NCI-H2107 treated with DMSO at 0.1 percent for 48 hours (cell line): ENCODE data around the gene DHRS3.
"Not testable (repeated sequence)": the region's sequence is repeated elsewhere in the genome, so short reads cannot be mapped to it uniquely, and the experiment has no call there.

ENCODE experiments used
- DNase-seq: peaks from one replicate; lab custom pipeline; 2025; ENCODE audit not compliant: unreplicated experiment; lab: John Stamatoyannopoulos, UW

The DHRS3 gene

DNA sequence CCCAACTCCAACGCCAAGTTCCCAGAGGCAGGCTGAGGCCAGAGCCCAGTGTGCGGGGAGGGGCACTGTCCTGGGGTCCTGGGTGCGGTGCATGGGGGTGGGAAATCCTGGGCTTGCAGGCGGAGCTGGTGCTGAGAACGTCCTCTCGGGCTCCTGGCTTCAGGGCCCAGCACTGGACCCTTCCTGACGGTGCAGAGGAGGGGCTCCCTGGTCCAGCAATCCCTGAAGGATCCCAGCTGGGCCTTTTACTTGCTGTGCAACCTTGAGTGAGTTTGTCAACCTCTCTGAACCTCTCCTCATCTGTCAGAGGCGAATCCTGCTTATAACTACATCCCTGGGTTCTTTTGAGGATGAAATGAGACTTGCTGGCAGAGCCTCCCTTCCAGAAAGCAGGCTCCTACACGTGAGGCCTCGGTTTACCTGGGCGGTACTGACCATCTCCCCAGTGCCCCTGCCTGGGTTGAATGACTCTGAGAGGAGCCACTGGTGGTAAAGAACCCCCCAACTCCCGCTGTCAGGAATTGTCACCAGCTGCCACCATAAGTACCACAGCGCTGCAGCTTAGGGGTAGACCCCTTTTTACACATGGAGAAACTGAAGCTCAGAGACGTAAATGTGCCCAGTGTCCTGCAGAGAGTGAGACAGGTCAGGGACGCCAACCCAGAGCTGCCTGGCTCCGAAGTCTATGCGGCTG lies 77.3 kb downstream of the DHRS3 start:
- DNase-seq: no peak

DNA sequence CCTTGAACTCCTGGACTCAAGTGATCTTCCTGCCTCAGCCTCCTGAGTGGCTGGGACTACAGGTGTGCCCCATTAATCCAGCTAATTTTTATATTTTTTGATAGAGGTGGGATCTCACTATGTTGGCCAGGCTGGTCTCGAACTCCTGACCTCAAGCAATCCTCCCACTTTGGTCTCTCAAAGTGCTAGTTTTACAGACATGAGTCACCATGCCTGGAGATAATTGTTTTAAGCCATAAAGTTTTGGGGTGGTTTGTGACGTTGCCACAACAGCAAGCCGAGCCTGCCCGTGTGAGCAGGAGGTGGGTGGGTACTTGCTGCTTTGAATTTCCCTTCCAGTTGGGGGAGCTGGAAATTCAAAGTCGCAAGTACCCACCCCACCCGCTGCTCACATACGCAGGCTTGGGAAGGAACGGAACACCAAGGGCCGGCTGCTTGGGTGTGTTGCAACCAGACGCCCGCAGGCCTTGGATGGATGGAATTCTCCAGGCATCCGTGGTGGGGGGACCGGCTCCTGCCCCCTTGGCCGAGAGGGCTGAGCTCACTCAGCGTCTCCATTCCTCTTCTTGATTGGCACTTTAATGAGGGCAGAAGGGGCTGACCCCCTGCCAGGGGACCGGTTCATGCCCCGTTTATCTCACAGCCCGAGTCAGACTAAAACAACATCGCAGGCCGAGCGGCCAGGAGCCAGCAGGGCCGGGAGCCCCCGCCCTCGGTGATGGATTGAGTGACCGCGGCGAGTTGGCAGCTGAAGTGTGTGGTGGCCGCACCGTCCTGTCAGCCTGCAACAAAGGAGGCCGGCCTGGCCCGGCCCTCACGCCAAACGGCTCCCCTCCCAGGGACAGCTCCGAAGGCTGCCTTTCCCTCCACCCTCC lies 78.1 kb downstream of the DHRS3 start:
- DNase-seq: no peak

DNA sequence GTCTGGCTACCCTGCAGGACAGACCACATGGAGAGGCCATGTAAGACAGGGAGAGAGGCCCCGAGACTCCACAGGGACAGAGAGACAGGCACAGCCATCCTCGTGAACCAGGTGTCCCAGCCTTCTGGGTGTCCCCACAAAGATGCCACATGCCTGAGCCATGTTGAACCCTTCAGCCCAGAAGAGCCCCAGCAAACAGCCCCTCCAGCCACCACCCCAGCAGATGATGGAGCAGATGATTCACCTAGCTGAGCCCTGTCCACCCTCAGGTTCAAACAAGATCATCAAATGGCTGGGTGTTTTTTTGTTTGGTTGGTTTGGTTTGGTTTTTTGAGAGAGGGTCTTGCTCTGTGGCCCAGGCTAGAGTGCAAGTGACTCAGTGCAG lies 78.7 kb downstream of the DHRS3 start:
- no peak for DNase-seq

- DNase-seq: not testable (repeated sequence)
These were observed 79.5 kb downstream of the DHRS3 start for GRCh38 chr1:12538536-12538935.

- DNase-seq: no peak
These were observed 80.0 kb downstream of the DHRS3 start for GRCh38 chr1:12537906-12538461.

- no peak for DNase-seq
These were observed 80.7 kb downstream of the DHRS3 start for GRCh38 chr1:12537294-12537693.

- DNase-seq: no peak
These were observed 81.9 kb downstream of the DHRS3 start for GRCh38 chr1:12536023-12536639.

GRCh38 chr1:12532405-12533315 lies 85.3 kb downstream of the DHRS3 start:
- no peak for DNase-seq

DNA sequence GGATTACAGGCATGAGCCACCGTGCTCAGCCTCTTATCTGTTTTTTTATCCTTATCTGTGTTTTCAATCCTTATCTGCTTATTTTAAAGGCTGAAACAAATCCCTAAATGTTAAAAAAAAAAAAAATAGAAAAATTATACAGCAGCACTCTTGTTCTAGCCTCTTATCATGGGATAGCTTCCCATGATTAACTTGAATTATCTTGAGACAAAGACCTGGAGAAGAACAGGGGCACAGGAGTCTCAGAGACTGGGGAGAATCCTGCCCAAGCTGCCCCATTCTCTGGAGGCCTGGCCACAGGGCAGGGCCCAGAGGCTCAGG lies 86.9 kb downstream of the DHRS3 start:
- DNase-seq: no peak

GRCh38 chr1:12530462-12531178 lies 87.4 kb downstream of the DHRS3 start:
- DNase-seq: no peak

DNA sequence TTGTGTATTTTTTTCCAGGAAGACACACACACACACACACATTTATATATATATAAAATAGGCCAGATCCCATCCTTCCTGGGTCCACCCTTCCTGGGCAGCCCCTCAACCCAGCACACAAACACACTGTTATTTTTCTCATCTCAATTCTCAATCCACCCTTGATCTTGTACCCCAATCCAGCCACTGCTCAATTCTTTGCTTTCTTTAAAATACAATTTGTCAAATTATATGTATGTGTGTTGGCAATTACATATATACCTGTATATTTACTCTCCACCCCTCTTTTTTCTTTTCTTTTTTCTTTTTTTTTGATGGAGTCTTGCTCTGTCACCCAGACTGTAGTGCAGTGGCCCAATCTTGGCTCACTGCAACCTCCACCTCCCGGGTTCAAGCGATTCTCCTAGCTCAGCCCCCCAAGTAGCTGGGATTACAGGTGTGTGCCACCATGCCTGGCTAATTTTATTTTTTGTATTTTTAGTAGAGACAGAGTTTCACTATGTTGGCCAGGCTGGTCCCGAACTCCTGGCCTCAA lies 88.3 kb downstream of the DHRS3 start:
- no peak for DNase-seq

DNA sequence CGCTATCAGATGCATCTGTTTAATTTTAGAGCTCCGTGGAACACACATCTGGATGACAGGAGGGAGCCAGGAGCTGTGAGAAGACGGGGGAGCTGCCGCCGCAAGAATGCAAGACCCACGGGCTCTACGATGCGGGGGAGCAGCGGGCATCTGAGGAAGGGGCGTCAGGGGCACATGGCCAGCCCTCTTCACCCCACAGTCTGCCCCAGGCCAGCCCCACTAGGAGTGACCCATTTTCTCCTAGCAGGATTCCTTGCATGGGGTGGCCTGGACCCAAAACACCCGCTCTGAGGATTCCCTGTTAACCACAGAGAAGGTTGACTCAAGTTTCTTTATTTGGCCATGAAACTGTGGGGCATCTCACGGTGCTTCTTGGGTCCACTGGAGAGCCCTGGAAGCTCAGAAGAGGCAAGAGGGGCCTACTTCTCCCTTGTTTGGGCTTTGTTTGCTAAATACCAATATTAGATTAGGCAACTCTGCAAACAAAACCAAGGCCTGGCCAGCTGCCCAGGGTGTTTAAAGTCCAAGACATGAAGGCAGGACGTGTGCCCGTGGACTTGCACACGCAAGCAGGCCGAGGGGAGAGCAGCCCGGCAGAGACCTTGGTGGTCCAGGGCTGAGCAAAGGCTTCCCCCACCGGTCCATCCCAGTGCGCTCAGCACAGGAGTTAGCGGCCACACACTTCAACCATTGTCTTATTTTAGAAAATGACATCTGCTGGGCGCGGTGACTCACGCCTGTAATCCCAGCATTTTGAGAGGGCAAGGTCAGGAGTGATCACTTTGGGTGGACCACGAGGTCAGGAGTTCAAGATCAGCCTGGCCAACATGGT lies 89.8 kb downstream of the DHRS3 start:
- no peak for DNase-seq

DNA sequence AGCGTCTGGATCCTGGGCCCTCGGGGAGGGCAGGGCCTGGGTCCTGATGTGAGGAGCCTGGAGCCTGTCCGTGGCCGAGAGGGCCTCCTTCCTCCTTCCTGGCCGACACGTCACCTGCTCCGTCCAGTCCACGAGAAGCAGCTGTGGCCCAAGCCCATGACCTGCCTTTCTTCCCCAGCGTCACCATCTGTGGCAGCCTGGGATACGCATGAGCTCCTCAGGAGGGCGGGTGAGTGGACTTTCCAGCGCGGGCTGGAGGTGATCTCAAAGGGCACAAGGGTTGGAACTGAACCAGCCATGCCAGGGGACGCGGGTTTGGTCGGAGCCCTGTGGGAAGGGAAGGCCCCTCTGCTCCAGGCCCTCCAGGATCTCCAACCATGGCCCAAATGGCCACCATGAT lies 90.4 kb downstream of the DHRS3 start:
- no peak for DNase-seq

DNA sequence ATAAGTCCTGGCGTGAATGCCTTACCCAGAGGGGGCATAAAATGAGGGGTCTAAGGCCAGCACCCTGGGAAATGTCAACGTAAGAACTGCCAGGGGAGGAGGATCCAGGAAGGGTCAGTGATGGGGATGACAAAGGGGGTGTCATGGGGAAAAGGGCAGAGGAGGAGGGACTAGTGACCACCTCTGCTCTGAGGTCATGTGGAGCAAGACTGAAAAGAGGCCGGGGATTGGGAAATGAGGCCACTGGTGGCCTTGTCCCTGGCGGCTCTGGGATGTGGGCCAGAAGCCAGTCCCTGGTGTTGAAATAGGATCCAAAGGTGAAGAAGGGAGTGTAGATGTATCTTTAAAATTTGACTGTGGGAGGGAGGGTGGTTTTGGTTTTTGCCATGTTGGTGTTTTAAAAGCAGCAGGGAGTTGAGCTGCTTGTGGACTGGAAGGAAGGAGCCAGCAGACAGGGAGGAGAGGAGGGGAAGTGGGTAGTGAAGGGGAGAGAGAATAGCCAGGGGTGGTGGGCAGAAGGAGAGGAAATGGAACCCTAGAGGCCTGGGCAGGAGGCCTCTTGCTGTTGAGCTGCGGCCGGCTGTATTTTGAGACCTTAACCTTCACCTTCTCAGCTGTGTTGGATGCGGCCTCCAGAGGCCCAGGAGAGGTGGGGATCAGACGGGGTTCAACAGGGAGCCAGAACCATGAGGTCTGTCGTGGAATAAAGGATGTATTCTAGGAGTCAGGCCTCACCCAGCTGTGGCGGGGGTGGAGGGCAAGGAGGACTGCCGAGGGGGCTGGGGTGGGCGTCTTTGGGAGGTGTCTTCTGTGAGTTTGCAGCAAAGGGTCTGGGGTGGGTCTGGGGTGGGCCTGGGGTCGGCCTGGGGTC lies 92.5 kb downstream of the DHRS3 start:
- no peak for DNase-seq

DNA sequence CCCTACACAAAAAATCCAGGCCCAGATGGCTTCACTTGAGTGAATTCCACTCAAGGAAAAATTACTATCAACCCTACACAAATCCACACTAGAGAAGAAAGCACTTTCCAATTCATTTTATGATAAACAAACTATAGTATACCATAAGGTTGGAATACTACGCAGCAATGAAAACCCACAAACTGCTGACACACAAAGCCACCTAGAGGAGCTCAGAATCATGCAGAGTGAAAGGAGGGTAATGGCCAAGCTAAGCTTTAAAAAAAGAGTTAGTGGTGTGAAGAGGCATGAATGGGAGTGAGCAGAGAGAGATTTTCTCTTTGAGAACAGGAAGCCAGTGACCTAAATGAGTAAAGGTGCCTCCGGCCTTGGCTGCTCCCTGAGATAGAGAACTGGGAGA lies 93.7 kb downstream of the DHRS3 start:
- DNase-seq: no peak

DNA sequence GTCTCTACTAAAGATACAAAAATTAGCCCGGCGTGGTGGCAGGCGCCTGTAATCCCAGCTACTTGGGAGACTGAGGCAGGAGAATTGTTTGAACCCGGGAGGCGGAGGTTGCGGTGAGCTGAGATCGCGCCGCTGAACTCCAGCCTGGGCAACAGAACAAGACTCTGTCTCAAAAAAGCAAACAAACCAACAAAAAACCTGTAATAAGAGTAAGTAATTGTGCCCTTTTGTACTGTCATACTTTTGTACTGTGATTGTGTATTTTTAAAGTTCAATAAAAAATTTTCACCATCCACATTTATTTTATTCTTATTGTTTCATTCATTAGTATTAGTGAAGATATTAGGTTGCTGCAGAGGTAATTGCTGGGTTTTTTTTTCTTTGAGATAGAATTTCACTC lies 95.2 kb downstream of the DHRS3 start:
- DNase-seq: not testable (repeated sequence)

- no peak for DNase-seq
These were observed 96.9 kb downstream of the DHRS3 start for GRCh38 chr1:12521096-12521495.

DNA sequence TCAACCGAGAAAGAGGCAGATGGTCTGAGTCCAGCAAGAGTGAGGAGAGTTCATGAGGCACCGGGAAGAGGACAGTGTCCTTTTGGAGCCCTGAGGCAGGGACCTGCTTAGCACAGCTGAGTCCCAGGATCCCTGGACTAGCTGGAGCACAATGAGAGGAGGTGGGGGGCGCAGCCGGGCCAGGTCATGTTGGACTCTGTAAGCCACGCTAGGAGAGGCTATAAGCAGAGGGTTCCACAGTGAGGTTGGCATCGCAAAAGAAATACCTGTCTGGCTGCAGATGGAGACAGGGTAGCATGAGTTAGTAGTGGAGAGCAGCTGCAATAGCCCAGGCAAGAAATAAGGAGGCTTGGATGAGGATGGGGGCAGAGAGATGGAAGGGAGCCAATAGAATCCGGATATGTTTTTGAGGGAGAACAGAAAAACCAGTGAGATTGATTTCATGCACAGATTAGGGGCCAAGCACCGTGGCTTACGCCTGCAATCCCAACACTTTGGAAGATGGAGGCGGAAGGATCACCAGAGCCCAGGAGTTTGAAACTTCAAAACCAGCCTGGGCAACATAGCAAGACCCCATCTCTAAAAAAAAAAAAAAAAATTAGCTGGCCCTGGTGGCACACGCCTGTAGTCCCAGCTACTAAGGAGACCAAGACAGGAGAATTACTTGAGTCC lies 98.2 kb downstream of the DHRS3 start:
- DNase-seq: no peak
